Smooth muscle cell of the coronary artery (primary cell): ENCODE measurements around the gene NXT2. TPM values are rescaled to one million over a fixed set of nuclear protein-coding genes. Genes with fewer than 3 reads are reported as not detected.

Source experiments
- total RNA-seq: library from RNA; depleted of rRNA; stranded (reverse); fragments of >200 nt; gene quantifications from 2 replicates; pipeline ENCODE4 v1.2.3, GENCODE V29; 2014; ENCODE audit warnings: low replicate concordance

NXT2 gene
- total RNA-seq = 3.6 and 7.6 TPM in 2 replicates

DNA sequence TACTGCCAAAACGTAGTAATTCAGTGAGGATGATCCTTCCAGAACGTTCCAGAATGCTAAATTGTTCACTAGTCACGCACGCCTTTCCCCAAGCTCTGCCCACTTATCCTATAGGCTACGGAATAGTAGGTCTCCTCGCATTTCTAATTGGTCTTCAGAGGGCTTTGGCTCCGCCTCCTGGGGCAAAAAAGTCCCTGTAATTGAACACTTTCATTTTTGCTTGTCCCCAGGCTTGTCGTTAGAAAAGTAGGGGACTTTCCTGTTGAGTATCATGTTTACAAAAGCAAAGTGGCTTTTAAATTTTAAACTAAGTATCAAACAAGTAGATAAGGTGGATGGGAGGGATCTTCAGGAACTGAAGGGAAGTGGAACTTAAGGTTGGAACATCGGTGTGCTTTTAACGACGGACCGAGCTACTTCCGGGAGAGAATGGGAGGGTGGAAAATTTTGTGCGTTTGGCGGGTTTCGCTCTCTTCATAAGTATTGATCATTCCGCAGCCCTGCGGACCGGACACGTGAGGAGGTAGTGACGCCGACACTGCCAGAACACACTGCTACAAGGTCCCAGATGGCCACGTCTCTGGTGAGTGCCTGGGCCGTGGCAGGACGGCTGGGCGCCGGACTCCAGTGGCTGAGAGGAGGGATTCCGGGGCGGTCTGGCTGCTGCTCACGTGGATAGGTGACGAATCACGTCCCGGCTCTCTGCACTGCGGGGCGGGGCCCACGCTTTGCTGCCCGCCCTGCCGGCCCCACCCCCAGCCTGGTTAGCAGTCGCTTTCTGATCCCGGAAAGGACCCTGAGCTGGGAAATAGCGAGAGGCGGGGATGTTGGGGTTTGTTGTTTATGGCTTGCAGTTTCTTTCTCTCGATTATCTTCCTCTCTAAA lies at the start of gene NXT2:
TSS of gene NXT2 (plus strand) at position 406 of the 885 bp plus-strand sequence. CDS start at position 569, 163 bp downstream.

Other genes starting within 250 kb of the NXT2 start
- gene GUCY2F, start 54.8 kb upstream of the NXT2 start, total RNA-seq = under 0.01 and 0.08 TPM in 2 replicates
- 0.15 and 0.23 TPM in 2 replicates for gene KCNE5, start 88.3 kb downstream of the NXT2 start, total RNA-seq
- 89.1 and 90.0 TPM in 2 replicates for gene ACSL4, start 196.4 kb downstream of the NXT2 start, total RNA-seq